GM12892 (cell line): ENCODE measurements around the gene FAM111A.
"Not testable (repeated sequence)": the region's sequence is repeated elsewhere in the genome, so short reads cannot be mapped to it uniquely, and the experiment has no call there.

Source experiments
- POLR2A ChIP-seq: IDR thresholded peaks from 2 replicates; pipeline ENCODE4 v1.6.1; 2011; ENCODE audit warnings: low read depth, low read length, control low read depth
- POLR2AphosphoS5 ChIP-seq: IDR thresholded peaks from 2 replicates; pipeline ENCODE4 v1.6.1; 2011; ENCODE audit warnings: low read depth, low read length, control low read depth
- TAF1 ChIP-seq: IDR thresholded peaks from 2 replicates; pipeline ENCODE4 v1.6.1; 2011; ENCODE audit warnings: low read depth, mild to moderate bottlenecking, control low read depth, low read length, borderline replicate concordance

DNA sequence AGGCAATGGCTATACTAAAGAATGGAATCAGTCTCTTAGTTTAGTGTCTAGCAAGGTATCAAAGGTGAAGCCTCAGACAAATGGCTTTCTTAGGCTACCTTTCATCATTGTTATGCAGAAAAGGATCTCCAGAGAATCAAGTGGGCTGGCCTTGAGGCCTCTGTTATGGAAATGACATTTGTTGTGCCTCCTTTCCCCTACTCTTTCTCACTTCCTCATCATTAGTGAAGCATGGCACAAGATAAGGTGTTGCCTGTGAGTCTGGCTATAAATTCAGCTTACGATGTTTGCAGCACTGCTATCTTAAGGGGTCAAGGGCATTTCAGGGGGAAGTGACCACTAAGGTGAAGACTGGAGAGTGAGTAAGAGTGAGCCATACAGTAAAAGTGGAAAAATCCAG lies 47.4 kb upstream of the FAM111A start:
- not testable (repeated sequence) for TF ChIP-seq TAF1, POLR2AphosphoS5, POLR2A
